ENCODE results near the gene MROH7. TPM values are rescaled to one million over a fixed set of nuclear protein-coding genes. Genes with fewer than 3 reads are reported as not detected.

The MROH7 gene
- total RNA-seq, 1 donor from 2014 or later: 0.68 TPM

GRCh38 chr1:54698346-54698745, 56.8 kb downstream of the MROH7 start:
- no peak for ATAC-seq

GRCh38 chr1:54699936-54700525, 58.4 kb downstream of the MROH7 start:
- no peak for ATAC-seq

- no peak for ATAC-seq
These were observed 59.5 kb downstream of the MROH7 start for GRCh38 chr1:54701066-54701465.

- no peak for ATAC-seq
These were observed 60.4 kb downstream of the MROH7 start for GRCh38 chr1:54701996-54702395.

- no peak for ATAC-seq
These were observed 61.9 kb downstream of the MROH7 start for GRCh38 chr1:54703471-54703870.

GRCh38 chr1:54705153-54705552, 63.6 kb downstream of the MROH7 start:
- ATAC-seq: no peak

- no peak for ATAC-seq
These were observed 64.8 kb downstream of the MROH7 start for GRCh38 chr1:54706419-54706818.

- peak; percentile 54 for ATAC-seq
These were observed 66.8 kb downstream of the MROH7 start for GRCh38 chr1:54708385-54708784.

- ATAC-seq: peak; percentile 41
These were observed 68.1 kb downstream of the MROH7 start for GRCh38 chr1:54709547-54710292.

- ATAC-seq: no peak
These were observed 68.8 kb downstream of the MROH7 start for GRCh38 chr1:54710434-54710833.

GRCh38 chr1:54710841-54711240, 69.3 kb downstream of the MROH7 start:
- ATAC-seq: no peak

- ATAC-seq: no peak
These were observed 70.0 kb downstream of the MROH7 start for GRCh38 chr1:54711536-54711935.

- ATAC-seq: no peak
These were observed 73.4 kb downstream of the MROH7 start for GRCh38 chr1:54714881-54715492.

- peak; percentile 96 for ATAC-seq
These were observed 74.1 kb downstream of the MROH7 start, which contains the start of gene TTC4 for GRCh38 chr1:54715493-54716298. TSS of gene TTC4 (plus strand) at chr1:54715861. CDS start at chr1:54715909, 48 bp downstream.

- peak; percentile 49 for ATAC-seq
These were observed 74.9 kb downstream of the MROH7 start for GRCh38 chr1:54716299-54717047.

GRCh38 chr1:54721719-54722118, 80.1 kb downstream of the MROH7 start:
- ATAC-seq: no peak

GRCh38 chr1:54723985-54724384, 82.4 kb downstream of the MROH7 start:
- no peak for ATAC-seq

GRCh38 chr1:54724771-54725170, 83.2 kb downstream of the MROH7 start:
- ATAC-seq: no peak

- ATAC-seq: no peak
These were observed 86.4 kb downstream of the MROH7 start for GRCh38 chr1:54728027-54728426.

- ATAC-seq: no peak
These were observed 95.1 kb downstream of the MROH7 start for GRCh38 chr1:54736685-54737084.

- ATAC-seq: no peak
These were observed 96.7 kb downstream of the MROH7 start for GRCh38 chr1:54738244-54738643.

GRCh38 chr1:54741531-54741930, 99.9 kb downstream of the MROH7 start:
- ATAC-seq: no peak

Measured in esophagus mucosa (tissue), 1 donor.